Activated CD8-positive, alpha-beta memory T cell treated with anti-CD3 and anti-CD28 coated beads for 1 hour (primary cell): ENCODE data around the gene FAM20A.
"Not testable (repeated sequence)": the region's sequence is repeated elsewhere in the genome, so short reads cannot be mapped to it uniquely, and the experiment has no call there.

Experiments used
- DNase-seq, 2 donors: peaks; one replicate each; pipeline ENCODE4 v3.0.0-alpha.2; 2020; ENCODE audit warnings: low read depth in 1 of 2; ENCODE audit errors: extremely low read depth in 1 of 2

FAM20A gene

DNA sequence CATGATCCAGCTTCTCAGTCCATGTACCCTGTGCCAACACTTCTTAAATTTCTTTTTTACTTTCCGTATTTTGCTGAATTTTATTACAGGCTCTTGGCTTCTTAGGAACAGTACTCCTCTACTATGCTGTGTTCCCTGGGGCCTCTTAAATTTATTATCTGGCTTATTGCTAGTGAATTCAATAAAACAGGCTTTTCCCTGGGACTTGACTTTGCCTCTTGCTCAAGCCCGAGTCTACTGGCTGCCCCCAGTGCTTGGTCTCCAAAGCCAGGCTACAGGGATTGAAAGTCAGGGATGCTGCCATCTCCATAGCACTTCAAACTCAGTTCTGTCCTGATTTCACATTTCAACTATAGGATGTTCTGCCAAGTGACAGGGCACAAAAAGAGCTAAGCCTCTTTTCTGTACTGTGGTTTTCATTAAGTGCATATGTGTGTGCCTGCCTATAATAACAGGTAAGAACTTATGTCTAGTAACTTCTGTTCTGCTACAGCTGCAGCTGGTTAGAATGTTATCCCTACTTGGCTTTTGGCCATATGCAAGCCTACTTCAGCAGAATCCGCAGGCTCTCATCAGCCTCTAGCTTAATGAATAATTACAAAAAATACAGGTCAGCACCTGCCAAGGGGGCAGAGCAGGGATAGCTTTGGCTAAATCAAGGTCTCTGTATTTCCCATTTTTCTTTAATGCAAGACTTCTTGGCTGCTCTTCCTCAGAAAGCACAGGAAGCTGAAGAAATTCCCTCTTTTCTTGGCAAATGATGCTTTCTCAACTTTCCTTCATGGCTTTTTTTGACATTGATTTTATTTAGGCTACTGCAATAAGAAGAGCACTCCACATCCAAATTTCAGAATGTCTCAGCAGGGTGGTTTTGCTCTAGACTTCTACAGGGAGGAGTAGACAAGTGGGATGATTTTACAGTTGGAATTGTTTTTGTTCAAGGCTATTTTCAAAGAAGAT lies 8.2 kb downstream of the FAM20A start:
- no peak for DNase-seq

DNA sequence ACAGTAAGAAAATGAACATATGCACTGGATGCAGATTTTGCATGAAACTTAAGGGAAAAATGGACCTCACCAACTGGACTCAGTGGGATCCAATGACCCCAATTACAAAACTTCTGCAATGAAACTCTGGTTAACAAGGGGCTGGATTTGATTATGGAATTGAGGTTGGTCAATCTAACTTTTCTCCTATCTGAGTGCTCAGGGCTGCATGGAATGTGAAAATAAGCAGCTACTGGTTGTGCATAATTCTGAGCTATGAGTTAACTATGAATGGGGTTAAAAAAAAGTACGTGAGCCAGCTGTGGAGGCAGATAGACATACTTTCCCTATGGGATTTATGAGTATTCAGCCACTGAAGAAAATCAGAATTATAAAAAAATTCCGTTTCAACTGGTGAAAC lies 9.2 kb downstream of the FAM20A start:
- no peak for DNase-seq

DNA sequence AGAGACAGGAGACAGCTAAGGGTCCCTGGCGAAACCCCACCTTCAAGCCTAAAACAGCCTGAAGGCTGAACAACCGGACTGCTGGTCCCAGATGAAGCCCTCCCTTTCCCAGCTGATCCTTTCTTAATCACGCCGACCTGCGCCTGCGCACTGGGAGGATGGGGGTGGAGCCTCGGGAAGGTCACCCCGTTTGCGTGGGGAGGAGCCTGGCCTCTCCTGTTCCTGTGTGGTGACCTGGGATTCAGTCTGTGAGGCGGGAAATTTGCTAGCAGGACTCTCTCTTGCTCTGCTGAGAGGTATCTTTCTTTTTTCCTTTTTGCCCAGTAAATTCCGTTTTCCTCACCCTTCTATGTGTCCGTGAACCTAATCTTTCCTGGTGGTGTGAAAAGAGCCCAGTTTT lies 9.6 kb downstream of the FAM20A start:
- DNase-seq, result no peak

DNA sequence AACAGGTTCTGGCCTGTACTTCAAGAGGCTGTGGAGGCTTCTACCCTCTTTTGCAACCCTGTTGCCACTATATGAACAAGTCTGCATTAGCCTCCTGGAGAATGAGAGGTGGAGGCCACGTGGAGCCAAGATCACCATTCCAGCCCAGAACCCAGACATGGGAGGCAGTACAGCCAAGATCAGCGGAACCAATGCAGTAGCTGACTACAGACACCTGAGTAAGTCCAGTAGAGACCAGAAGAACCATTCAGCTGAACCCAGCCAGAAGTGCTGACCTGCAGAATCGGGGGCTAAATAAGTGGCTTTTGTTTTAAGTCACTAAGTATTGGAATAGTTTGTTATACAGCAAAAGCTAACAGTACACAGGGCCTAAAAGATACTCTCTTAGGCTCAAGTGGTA lies 12.1 kb downstream of the FAM20A start:
- no peak for DNase-seq

DNA sequence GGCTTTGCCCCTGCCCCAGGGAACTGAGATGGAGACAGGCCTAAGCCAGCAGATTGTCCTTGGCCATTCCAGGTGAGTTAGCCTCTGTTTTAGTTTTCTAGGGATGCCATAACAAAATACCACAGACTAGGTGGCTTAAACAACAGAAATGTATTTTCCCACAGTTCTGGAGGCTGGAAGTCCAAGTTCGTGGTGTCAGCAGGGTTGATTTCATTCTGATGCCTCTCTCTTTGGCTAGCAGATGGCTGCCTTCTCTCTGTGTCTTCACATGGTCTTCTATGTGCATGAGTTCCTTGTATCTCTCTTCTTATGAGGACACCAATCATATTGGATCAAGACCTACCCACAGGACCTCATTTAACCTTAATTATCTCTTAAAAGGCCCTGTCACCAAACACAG lies 12.8 kb downstream of the FAM20A start:
- DNase-seq, result no peak

DNA sequence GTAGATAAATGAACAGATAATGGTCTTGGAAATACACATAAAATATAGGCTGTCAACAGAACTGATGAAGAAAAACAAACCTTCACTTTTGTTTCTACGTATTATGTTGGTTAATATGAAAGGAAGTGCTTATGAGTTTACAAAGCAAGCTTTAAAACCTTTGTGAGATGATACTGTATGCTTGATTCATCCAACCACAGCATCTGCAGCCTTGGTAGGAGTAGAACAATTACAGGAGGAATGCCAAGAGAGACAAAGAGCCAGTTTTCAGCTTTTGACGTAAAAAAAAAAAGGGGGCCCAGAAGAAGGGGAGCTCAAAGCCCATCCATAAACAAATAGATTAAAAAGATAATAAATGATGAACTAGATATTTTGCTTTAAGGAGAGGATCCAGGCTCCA lies 13.3 kb downstream of the FAM20A start:
- DNase-seq, result no peak

DNA sequence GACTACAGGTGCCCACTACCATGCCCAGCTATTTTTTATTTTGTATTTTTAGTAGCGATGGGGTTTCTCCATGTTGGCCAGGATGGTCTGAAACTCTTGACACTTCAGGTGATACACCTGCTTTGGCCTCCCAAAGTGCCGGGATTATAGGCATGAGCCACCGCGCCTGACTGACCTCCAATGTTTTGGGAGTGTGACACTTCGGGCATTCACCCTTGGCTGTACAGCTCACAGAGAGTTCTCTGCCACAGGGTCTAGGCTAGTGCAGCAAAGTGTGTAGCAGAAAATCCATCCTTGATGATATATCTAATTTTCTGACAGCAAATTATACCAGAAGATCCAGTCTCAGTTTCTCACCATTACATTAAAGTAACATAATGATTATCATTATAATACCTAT lies 14.1 kb downstream of the FAM20A start:
- DNase-seq, result no peak

DNA sequence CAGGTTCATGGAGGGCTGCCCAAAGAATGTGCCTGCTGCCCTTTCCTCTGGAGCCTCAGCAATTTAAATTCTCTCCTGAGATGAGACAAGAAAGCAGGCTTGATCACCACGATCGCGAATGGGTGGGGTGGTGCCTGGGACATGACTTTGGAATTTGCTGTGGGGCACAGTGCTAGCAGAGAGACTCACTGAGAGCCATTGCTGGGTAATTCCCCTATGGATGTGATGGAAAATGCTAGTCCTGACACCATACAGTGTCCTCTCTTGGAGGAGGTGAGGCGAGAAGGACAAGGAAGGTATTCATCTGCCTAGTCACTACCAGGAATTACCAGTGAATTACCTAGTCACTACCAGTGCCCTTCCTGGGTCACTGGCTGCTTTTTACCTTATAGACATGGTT lies 15.5 kb downstream of the FAM20A start:
- no peak for DNase-seq

DNA sequence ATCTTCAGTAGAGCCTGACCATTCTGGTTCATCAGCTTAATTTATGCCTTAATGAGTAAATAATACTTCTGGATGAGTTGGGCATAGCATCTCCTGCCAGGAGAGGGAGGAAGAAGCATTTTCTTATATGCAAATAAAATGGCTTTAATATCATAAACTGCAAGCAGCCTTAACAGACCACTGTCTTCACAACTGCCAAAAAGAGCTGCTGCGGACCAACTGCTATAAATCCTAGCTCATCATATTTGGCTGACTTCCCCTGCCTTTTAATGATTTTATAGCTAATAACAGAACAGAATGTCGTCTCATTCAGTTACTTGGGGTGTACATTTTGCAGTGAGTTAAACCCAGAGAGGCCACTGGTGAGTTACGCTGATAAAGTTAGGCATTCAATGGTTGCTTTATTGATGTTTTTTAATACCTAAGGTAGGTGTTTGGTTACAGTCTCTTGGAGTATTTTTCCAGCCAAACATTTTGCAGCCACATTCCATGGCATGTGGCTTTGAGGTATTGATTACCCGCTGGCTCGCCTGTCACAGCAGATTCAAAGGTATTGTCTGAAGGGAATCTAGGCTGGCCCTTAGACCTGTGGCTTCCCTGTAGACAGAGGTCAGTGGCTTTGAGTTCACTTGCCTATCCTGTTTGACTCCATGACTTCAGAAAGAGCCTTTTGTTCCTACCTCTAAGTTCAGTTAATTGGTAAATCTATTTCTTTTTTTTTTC lies 16.4 kb downstream of the FAM20A start:
- no peak for DNase-seq

DNA sequence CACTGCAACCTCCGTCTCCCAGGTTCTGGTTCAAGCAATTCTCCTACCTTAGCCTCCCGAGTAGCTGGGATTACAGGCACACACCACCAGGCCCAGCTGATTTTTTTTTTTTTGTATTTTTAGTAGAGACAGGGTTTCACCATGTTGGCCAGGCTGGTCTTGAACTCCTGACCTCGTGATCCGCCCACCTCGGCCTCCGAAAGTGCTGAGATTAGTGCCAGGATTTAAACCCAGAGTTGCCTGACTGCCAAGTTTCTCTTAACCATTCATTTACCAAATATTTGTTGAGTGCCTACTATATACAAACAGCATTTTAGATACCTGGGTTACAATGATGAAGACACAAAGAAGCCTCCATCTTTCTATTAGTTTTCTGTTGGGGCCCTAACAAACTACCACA lies 18.3 kb downstream of the FAM20A start:
- not testable (repeated sequence) for DNase-seq

DNA sequence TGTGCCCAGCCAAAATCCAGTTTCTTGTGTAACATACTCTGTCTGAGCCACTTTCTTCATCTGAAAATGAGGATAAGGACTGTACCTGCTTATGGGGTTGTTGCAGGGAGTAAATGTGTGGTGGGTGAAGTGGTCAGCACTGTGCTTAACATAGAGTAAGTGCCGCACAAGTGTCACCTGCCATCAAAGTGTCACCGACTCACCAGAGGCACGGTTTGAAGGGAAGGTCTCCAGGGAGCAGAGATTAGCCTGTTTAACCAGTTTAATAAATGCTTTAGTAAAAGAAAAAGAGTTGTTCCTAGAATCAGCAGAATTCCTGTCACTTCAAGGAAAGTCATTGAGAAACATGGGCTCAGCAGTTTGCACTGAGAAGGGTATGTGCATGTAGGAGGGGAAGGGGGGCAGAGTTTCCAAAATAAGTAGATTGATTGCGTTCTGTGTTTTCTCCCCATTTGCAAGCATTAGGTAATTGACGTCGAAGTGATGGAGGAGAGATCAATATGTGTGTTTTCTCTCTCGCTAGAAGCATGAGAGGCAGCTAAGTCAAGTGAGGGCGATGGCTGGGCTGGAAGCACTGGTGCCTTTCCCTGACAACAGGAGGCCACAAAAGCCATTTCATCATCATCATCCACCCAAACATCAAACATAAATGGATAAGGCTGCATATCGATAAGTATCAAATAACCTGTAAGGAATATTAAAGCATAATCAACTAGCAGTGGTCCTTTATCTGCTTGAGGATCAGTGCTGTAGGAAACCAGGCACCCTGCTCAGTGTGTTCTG lies 19.1 kb downstream of the FAM20A start:
- DNase-seq, result no peak

DNA sequence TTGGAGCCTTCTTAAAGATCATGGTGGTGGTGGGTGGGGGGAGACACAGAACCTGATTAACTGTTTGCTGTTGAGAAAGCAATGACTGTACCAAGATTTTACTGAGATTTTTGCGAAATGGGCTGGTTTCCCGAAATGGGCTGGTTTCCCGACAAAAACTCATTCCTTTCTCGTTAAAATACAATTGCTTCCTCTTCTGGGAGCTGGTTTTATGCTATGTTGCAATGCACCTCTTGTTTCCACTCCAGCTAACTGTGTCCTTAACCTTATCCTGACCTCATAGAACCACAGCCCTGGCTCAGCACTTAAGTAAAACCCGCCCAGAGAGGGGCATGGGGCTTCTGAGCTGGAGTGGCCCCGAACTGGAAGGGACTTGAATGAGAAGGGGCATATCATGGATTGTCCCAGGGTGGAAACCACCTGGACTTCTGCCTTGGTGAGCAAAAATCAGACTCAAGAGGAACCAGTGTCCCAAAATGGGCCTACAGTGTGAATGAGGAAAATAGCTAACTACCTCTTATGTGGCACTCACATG lies 20.9 kb downstream of the FAM20A start:
- no peak for DNase-seq

DNA sequence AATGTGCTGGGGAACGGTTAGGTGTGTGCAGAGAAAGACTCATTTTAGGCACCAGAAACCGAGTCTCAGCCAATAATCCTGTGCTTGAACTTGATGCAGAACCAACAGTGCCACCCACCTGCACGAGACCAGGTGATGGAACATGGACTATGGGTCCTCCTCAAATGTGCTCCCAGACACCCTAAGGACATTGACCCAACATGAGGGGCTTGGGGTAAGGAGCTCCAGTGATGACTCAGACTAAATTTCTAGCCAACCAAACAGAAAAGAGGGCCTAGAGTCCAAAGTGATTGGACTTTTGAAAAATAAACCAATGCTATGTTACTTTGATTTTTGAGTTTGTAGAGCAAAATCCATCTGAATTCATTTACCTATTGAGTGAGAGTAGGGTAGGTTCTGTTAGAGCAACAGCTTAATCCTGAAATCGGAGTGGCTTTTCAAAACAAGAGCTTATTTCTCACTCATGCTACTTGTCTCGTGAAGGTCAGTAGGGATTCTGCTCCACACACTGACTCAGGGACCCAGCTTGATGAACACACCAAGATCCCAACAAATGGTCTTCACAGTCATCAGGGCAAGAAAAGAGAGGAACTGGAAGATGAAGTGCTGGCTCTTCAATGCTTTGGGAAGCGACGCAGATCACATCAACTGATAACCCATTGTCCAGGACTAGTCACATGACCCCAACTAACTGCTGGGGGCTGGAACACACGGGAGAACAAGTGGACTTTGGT lies 21.8 kb downstream of the FAM20A start:
- no peak for DNase-seq

DNA sequence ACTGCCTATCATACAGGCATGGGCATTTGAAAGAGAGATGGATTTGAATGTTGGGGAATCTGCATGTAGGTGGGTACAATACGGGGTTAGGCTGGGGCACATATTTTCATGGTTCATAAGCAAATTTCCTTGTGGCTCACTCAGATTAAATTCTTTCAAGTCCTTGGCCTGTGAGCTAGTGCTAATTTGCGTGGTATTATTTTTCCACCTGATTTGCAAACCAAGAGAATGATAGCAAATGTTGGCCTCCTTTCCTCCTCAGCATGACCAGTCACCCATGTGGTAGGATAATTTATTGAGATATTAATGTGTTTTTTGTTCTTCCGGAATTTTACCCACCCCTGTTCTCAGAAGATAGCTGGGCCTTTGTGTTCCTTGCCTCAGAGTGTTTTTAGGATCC lies 22.9 kb downstream of the FAM20A start:
- no peak for DNase-seq

DNA sequence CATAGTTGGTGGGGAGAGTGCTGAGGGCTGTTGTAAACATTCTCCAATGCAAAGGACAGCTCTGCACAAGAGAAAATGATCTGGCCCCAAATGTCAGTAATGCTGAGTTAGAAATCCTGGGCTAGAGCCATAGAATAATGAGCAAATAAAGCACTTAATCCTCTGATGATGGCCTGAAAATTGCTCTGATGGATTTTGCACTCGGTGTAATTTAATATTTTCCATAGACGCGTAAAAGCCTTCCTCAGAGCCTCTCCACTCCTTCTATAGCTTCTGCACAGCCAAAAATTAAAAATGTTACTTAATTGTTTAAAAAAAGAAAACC lies 23.7 kb downstream of the FAM20A start:
- DNase-seq, result no peak

DNA sequence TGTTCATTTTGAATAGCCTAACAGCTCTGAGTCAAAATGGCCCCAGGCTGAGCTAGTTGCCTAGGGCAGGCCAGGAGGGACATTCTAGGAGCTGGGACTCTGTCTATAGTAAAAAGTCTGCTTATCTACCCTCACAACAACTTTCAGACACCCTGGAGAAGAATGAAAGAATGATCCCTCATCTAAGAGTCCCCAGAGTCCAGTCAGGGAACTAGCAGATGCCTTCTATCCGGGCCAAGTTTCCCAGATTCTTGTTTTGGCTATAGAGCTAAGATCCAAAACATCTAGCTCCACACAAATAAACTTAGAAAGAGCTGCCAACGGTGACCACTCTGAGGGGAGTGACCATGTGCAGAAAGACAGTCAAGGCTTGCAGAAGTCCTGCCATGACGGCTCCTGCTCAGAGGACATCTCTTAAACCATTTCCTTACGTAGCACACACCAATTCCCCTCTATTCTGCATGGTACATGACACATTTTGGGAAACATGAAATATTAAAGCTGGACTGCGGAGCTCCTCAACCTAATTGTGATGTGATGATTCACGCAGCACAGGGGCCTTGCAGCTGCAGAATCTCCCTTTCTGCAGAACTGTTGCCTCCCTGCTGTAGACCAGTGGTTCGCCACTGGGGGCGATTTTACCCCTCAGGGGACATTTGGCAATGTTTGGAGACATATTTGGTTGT lies 24.2 kb downstream of the FAM20A start:
- DNase-seq, result no peak

DNA sequence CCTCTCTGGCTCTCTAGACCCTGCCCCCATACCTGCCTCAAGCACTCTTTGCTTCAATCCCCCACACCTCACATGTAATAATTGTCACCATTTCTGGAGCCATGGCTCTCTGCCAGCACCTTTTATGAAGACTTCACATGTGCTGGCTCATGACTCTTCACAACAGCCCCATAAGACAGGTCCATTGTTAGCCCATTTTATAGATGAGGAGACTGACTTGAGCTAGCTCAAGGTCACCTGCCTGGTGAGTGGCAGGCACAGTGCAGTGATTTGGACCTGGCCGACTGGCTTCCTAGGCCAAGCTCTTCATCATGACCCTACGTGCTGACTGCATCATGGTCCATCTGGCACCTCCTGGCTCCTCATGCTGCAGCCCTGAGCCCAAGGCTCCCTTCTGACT lies 25.0 kb downstream of the FAM20A start:
- DNase-seq, result no peak

DNA sequence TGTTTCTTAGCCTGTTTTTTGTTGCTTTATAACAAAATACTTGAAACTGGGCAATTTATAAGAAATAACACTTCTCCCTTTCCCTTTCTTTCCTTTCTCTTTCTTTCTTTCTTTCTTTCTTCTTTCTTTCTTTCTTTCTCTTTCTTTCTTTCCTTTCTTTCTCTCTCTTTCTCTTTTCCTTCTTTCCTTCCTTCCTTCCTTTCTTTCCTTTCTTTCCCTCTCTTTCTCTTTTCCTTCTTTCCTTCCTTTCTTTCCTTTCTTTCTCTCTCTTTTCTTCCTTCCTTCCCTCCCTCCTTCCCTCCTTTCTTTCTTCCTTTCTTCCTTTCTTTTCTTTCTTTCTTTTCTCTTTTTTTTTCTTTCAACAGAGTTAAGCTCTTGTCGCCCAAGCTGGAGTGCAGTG lies 27.8 kb downstream of the FAM20A start:
- no peak for DNase-seq

DNA sequence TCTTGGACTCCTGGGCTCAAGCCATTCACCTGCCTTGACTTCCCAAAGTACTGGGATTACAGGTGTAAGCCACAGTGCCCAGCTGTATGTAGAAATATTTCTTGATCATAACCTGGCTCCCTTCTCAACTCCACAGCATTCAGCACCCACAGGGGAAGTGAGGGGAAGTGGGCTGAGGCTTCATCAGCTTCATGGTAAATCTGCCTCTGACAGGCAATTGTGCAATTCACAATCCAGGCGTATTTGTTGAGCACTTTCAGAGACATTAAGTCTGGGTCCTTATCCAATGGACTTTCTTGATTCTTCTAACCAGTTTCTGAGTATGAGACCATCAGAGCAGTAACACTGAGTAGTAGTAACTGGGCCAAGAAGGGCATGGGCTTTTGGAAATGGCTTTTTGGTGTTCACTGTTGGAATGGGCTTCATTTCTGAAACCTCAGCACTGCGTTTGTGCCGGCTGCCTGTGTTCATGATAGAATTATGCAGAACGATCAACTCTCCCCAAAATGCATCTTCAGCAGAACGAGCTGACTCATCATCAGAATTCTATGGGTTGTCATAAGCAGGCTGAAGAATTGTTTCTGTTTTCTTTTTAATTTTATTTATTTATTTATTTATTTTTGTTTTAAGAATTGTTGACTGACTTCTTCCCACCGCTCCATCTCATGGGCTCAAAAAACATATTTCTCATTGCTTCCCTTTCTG lies 28.9 kb downstream of the FAM20A start:
- no peak for DNase-seq
